NT2/D1 (cell line): ENCODE data around the gene RMI1.

ENCODE experiments used
- DNase-seq: peaks from one replicate; pipeline ENCODE4 v3.0.0-alpha.2; 2011; ENCODE audit warnings: low read depth, low spot score
- H3K27me3 ChIP-seq: 2 replicates; pipeline ENCODE4 v1.6.0; 2011; ENCODE audit warnings: mild to moderate bottlenecking; ENCODE audit not compliant: insufficient read length, insufficient read depth
- H3K36me3 ChIP-seq: 2 replicates; pipeline ENCODE4 v1.6.1; 2011; ENCODE audit warnings: mild to moderate bottlenecking, low read length, mixed read lengths; ENCODE audit not compliant: insufficient read depth, insufficient read length
- H3K4me1 ChIP-seq: 2 replicates; pipeline ENCODE4 v1.5.1; 2011; ENCODE audit not compliant: insufficient read depth, insufficient read length
- H3K4me3 ChIP-seq: 2 replicates; pipeline ENCODE4 v1.5.1; 2011; ENCODE audit warnings: low read depth; ENCODE audit not compliant: insufficient read length
- H3K9ac ChIP-seq: 2 replicates; pipeline ENCODE4 v1.6.0; 2011; ENCODE audit warnings: low read depth; ENCODE audit not compliant: insufficient read length
- H3K9me3 ChIP-seq: 2 replicates; pipeline ENCODE4 v1.5.1; 2011; ENCODE audit warnings: mild to moderate bottlenecking, low read length; ENCODE audit not compliant: insufficient read depth
- SUZ12 ChIP-seq: IDR thresholded peaks from 2 replicates; pipeline ENCODE4 v1.6.1; 2011; ENCODE audit not compliant: insufficient read length, insufficient read depth; ENCODE audit errors: extremely low read depth
- YY1 ChIP-seq: IDR thresholded peaks from 2 replicates; pipeline ENCODE4 v1.6.1; 2011; ENCODE audit not compliant: insufficient read length, insufficient read depth
- ZNF274 ChIP-seq: IDR thresholded peaks from 2 replicates; pipeline ENCODE4 v1.6.1; 2011; ENCODE audit warnings: mild to moderate bottlenecking, low read depth, low read length

RMI1 gene

GRCh38 chr9:83959061-83959460, 21.5 kb upstream of the RMI1 start:
- Histone ChIP-seq H3K9me3 (no peaks in the 10 kb centered on the region), H3K9ac (no peak overlapping the region), H3K27me3 (peaks cover 3% of the 10 kb centered on the region), H3K4me1 (no peaks in the 10 kb centered on the region), H3K36me3 (peaks cover 8% of the 10 kb centered on the region), H3K4me3 (no peak overlapping the region)
- TF ChIP-seq SUZ12 (no peak), ZNF274 (no peak), YY1 (no peak)
- no peak for DNase-seq

GRCh38 chr9:83960991-83961390, 19.6 kb upstream of the RMI1 start:
- no peaks in the 10 kb centered on the region for H3K4me1 ChIP-seq
- H3K9me3 ChIP-seq, result no peaks in the 10 kb centered on the region
- H3K9ac ChIP-seq, result no peak overlapping the region
- H3K27me3 ChIP-seq, result peaks cover 3% of the 10 kb centered on the region
- DNase-seq, result no peak
- TF ChIP-seq ZNF274 (no peak), YY1 (no peak), SUZ12 (no peak)
- no peak overlapping the region for H3K4me3 ChIP-seq
- H3K36me3 ChIP-seq, result no peaks in the 10 kb centered on the region

- H3K9ac ChIP-seq, result no peak overlapping the region
Measured at GRCh38 chr9:83962165-83962564, 18.4 kb upstream of the RMI1 start.

GRCh38 chr9:83964973-83965349, 15.6 kb upstream of the RMI1 start:
- H3K4me1 ChIP-seq, result no peaks in the 10 kb centered on the region
- no peak overlapping the region for H3K4me3 ChIP-seq
- TF ChIP-seq SUZ12, result no peak
- TF ChIP-seq YY1, result no peak
- peaks cover 30% of the 10 kb centered on the region for H3K36me3 ChIP-seq
- no peak for DNase-seq
- no peaks in the 10 kb centered on the region for H3K27me3 ChIP-seq
- H3K9ac ChIP-seq, result no peak overlapping the region
- H3K9me3 ChIP-seq, result no peaks in the 10 kb centered on the region

More at GRCh38 chr9:83962165-83962564, 18.4 kb upstream of the RMI1 start:
- Histone ChIP-seq H3K4me3 (no peak overlapping the region), H3K9me3 (no peaks in the 10 kb centered on the region), H3K27me3 (no peaks in the 10 kb centered on the region), H3K4me1 (no peaks in the 10 kb centered on the region), H3K36me3 (peaks cover 9% of the 10 kb centered on the region)
- no peak for TF ChIP-seq SUZ12
- no peak for TF ChIP-seq ZNF274
- no peak for TF ChIP-seq YY1
- DNase-seq, result no peak

GRCh38 chr9:83965350-83966208, 15.0 kb upstream of the RMI1 start:
- Histone ChIP-seq H3K27me3 (no peaks in the 10 kb centered on the region), H3K9ac (no peak overlapping the region), H3K9me3 (no peaks in the 10 kb centered on the region), H3K4me1 (no peaks in the 10 kb centered on the region), H3K4me3 (no peak overlapping the region), H3K36me3 (peaks cover 36% of the 10 kb centered on the region)
- DNase-seq, result no peak
- TF ChIP-seq ZNF274 (no peak), SUZ12 (no peak)

GRCh38 chr9:83966209-83966582, 14.4 kb upstream of the RMI1 start:
- Histone ChIP-seq H3K27me3 (no peaks in the 10 kb centered on the region), H3K9ac (no peak overlapping the region), H3K4me3 (no peak overlapping the region), H3K9me3 (no peaks in the 10 kb centered on the region), H3K4me1 (no peaks in the 10 kb centered on the region), H3K36me3 (peaks cover 42% of the 10 kb centered on the region)
- no peak for DNase-seq
- TF ChIP-seq ZNF274, result no peak
- no peak for TF ChIP-seq SUZ12
- no peak for TF ChIP-seq YY1

GRCh38 chr9:83967073-83967472, 13.5 kb upstream of the RMI1 start:
- Histone ChIP-seq H3K9ac (no peak overlapping the region), H3K4me1 (no peaks in the 10 kb centered on the region), H3K36me3 (peaks cover 51% of the 10 kb centered on the region)

GRCh38 chr9:83969602-83970001, 11.0 kb upstream of the RMI1 start:
- TF ChIP-seq SUZ12, result no peak
- TF ChIP-seq YY1, result no peak
- TF ChIP-seq ZNF274, result no peak
- H3K4me3 ChIP-seq, result no peak overlapping the region
- no peaks in the 10 kb centered on the region for H3K27me3 ChIP-seq
- H3K4me1 ChIP-seq, result no peaks in the 10 kb centered on the region
- H3K9ac ChIP-seq, result no peak overlapping the region
- no peak for DNase-seq
- H3K9me3 ChIP-seq, result no peaks in the 10 kb centered on the region
- H3K36me3 ChIP-seq, result peaks cover 76% of the 10 kb centered on the region

More at GRCh38 chr9:83967073-83967472, 13.5 kb upstream of the RMI1 start:
- DNase-seq, result no peak
- no peak overlapping the region for H3K4me3 ChIP-seq
- no peaks in the 10 kb centered on the region for H3K27me3 ChIP-seq
- no peak for TF ChIP-seq YY1
- TF ChIP-seq ZNF274, result no peak
- no peak for TF ChIP-seq SUZ12
- no peaks in the 10 kb centered on the region for H3K9me3 ChIP-seq
